LNCaP clone FGC (cell line): ENCODE data around the gene NOLC1.

Experiments
- DNase-seq: peaks from one replicate; pipeline ENCODE4 v3.0.0-alpha.2; 2011; ENCODE audit warnings: low read depth
- H3K4me3 ChIP-seq: 2 replicates; pipeline ENCODE4 v1.5.1; 2011; ENCODE audit warnings: mild to moderate bottlenecking, low read depth, low read length, control low read depth
- TF ChIP-seq, protein P1 (sequence below): IDR thresholded peaks from 2 replicates; pipeline ENCODE4 v1.5.1; 2012; ENCODE audit warnings: mild to moderate bottlenecking; ENCODE audit not compliant: control insufficient read depth, insufficient read depth; ENCODE audit errors: extremely low read depth

The NOLC1 gene

DNA sequence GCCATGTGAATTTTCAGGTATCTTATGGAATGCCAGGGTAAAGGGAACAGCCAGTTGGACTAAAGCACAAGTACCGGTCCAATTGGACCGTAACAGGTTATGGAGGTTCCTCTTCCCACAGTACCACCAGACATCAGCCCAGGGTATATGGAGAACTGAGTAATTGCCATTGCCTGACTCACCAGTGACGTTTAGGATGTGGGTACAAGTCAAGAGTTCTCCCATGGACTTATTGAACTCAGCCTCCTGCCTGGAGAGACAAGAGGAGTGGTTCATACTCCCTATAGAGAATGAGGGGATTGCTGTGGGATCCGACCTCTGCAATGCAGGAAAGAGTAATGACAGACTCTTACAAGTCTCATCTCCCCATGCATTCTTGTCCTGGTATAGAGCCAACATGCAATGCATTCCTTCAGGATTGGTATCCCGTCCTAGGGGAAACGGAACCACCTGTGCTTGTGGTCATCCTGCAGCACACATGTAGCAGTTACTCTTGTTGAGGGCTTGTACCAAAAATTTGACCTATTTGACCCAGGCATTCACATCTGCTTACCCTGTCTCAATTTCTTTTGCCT, 43.2 kb downstream of the NOLC1 start:
- no peak for DNase-seq
- no peak overlapping the region for H3K4me3 ChIP-seq
- TF ChIP-seq, protein P1, sequence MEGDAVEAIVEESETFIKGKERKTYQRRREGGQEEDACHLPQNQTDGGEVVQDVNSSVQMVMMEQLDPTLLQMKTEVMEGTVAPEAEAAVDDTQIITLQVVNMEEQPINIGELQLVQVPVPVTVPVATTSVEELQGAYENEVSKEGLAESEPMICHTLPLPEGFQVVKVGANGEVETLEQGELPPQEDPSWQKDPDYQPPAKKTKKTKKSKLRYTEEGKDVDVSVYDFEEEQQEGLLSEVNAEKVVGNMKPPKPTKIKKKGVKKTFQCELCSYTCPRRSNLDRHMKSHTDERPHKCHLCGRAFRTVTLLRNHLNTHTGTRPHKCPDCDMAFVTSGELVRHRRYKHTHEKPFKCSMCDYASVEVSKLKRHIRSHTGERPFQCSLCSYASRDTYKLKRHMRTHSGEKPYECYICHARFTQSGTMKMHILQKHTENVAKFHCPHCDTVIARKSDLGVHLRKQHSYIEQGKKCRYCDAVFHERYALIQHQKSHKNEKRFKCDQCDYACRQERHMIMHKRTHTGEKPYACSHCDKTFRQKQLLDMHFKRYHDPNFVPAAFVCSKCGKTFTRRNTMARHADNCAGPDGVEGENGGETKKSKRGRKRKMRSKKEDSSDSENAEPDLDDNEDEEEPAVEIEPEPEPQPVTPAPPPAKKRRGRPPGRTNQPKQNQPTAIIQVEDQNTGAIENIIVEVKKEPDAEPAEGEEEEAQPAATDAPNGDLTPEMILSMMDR = no peak

DNA sequence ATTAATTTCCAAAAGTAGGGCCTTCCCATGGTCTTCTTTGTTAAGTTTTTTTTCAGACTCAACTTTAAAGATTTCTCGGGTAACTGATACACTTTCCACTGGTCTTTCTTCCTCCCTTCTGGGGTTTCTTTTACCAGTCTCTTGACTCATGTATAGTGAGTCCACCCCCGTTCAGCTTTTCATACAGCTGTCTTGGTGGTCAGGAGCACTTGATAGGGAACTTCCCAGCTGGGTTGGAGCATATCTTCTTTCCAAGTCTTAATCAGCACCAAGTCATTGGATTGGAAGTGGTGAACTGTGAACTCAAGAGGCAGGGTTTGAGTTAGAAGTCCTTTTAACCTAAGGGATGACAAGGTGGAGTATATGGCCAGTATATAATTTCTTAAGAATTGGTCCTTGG, 44.7 kb downstream of the NOLC1 start:
- no peak overlapping the region for H3K4me3 ChIP-seq
- TF ChIP-seq, protein P1 = no peak
- no peak for DNase-seq

DNA sequence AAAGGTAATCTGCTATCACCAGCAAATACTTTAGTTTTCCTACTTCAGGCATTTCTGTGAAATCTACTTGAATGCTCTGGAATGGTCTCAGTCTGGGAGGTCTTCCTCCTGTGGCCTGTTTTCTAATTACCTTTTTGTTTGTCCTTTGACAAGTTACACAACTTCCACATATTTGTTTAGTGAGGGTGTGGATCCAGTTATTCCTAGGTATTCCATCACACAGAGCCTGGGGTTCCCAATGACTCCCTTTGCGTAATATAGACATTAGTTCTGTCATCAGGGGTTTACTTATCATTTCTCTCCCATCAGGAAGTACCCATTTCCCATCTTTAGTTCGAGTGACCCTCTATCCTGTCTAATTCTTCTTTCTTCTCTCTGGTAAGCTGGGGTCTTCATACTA, 45.8 kb downstream of the NOLC1 start:
- no peak for DNase-seq
- TF ChIP-seq, protein P1 = no peak

DNA sequence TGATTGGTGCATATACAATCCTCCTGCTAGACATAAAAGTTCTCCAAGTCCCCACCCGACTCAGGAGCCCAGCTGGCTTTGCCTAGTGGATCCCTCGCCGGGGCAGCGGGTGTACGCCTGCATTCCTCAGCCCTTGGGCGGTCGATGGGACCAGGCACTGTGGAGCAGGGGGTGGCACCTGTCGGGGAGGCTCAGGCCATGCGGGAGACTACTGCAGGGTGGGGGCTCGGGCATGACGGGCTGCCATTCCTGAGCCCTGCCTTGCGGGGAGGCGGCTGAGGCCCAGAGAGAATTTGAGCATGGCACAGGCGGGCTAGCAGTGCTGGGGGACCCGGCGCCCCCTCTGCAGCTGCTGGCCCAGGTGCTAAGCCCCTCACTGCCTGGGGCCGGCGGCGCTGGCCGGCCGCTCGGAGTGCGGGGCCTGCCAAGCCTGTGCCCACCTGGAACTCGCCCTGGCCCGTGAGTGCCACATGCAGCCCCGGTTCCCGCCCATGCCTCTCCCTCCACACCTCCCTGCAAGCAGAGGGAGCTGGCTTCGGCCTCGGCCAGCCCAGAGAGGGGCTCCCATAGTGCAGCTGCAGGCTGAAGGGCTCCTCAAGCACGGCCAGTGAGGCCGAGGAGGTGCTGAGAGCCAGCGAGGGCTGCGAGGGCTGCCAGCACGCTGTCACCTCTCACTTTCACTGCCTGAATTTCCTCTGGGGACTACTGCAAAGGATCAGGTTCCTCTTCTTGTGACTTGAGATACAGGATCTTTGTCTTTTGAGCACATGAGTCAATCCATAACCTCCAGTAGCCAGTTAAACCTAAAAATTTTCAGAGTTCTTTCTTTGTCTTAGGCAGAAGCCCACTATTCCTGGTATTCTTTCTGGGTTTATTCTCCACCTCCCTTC, 48.8 kb downstream of the NOLC1 start:
- TF ChIP-seq, protein P1 = no peak
- H3K4me3 ChIP-seq = no peak overlapping the region
- no peak for DNase-seq

More for the DNA sequence above, 45.8 kb downstream of the NOLC1 start:
- no peak overlapping the region for H3K4me3 ChIP-seq

DNA sequence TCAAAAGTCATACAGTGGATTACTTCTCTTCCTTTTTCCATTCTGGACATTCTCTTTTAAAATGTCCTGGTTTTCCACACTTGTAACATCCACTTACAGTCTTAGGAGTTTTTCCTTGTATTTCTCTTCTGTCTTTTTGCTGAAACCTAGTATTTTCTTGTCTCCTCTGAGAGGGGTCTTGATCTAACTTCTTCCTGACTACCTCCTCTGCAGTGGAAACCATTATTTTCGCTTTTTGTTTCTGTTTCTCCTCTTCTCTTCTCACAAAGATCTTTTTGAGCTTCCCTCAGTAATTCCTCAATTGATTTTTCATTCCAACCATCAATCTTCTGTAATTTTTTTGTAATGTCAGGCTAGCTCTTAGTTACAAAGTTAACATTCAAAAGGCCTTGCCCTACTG, 50.2 kb downstream of the NOLC1 start:
- DNase-seq = no peak
- TF ChIP-seq, protein P1 = no peak
- no peak overlapping the region for H3K4me3 ChIP-seq

DNA sequence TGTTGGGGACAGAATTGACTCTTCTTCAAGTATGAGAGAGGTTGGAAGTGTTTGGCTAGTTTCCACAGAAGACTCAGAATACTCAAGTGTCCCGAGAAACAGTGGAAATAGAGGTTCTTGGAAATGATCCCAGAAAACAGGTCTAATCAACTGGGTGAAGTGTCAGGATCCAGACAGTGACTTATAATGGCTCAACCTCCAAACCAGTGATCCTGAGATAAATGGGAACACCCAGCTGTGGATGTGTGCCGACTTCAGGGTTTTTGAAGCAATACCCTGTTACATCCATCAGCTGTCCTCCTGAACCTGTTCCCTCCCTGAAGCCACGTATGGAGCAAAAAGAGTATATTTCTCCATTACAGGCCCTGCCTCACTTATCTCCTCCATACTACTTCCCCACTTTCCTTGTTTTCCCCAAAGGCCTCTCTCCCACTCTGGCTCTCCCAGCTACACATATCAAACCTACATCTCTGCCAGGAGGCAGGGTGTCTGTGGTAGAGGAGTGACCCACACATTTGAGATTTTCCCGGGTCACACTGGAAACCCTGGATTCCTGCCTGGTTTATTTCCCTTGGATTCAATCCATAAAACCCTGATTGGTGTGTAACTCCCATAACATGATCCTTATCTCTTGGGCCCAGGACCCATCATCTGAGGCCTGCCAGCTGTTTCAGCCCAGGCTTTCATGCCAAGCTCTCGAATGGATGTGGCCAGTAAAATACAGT, 56.3 kb downstream of the NOLC1 start:
- TF ChIP-seq, protein P1 = no peak
- H3K4me3 ChIP-seq = no peak overlapping the region
- DNase-seq = peak; percentile 26
